Stimulated activated CD4-positive, alpha-beta T cell treated with anti-CD3 and anti-CD28 coated beads, Interleukin-12 subunit alpha, Interleukin-12 subunit beta, amount 100 ng/mL, for 48 hours (primary cell): ENCODE data around the gene TANGO2.

Experiments used
- DNase-seq, 3 donors: peaks; one replicate each; pipeline ENCODE4 v3.0.0-alpha.2; 2020; ENCODE audit warnings: low read depth in 2 of 3, low spot score in 1 of 3

Gene TANGO2

DNA sequence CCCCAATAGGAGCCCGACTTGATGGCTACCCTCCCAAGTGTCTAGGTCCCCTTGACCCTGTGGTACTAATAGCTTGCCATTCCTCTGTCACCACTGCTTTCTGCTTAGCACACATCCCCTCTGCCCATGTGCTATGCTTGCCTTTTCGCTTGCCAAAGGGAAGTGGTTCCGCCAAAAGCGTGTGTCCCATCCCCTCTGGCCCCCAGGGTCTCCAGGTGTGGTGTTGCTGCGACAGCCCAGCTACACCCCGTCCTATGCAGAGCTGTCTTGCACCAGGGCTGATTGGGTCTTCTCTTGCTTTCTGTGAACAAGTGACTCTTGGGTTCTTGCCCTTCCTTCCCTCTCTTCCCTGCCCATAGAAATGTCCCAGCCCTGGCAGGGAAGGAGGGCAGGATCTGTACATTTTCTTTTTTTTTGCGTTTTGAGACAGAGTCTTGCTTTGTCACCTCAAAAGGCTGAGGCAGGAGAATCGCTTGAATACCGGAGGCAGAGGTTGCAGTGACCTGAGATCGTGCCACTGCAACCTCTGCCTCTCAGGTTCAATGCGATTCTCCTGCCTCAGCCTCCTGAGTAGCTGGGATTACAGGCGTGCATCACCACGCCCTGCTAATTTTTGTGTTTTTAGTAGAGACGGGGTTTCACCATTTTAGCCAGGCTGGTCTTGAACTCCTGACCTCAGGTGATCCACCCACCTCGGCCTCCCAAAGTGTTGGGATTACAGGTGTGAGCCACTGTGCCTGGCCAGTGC is 3.9 kb downstream of the TANGO2 start:
- no peak for DNase-seq

DNA sequence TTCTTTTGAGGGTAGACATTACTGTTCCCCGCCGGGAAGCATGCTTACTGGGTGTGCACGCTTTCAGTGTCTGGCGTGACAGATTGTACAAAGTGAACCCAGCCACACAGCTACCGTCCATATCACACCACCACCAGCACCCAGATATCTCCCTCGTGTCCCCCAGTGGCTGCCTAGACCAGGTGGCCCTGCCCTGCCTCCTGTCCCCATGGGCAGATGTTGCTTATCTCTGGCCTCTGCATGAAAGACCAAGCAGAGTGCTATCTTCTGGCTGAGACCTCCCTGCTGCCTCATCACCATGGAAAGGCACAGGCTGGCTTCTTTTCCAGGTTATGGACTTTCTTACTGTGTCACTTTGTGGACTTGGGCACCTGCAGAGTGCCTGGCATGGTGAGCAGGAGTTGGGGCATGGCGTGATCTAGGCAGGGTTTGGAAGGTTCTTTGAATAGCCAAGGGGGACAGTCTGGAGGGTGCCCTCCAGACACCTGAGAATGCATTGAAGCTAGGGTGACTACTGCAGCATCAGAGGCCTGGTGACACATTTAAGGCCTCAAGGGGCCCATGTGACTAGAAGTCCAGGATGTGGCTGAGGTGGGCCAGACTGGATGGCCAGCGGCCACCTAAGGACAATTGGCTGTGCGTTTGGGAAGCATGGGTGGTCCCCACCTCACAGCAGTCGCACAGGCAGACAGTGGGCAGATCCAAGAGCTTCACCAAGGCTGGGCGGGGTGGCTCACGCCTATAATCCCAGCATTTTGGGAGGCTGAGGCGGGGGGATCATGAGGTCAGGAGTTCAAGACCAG is 4.7 kb downstream of the TANGO2 start:
- DNase-seq: no peak

DNA sequence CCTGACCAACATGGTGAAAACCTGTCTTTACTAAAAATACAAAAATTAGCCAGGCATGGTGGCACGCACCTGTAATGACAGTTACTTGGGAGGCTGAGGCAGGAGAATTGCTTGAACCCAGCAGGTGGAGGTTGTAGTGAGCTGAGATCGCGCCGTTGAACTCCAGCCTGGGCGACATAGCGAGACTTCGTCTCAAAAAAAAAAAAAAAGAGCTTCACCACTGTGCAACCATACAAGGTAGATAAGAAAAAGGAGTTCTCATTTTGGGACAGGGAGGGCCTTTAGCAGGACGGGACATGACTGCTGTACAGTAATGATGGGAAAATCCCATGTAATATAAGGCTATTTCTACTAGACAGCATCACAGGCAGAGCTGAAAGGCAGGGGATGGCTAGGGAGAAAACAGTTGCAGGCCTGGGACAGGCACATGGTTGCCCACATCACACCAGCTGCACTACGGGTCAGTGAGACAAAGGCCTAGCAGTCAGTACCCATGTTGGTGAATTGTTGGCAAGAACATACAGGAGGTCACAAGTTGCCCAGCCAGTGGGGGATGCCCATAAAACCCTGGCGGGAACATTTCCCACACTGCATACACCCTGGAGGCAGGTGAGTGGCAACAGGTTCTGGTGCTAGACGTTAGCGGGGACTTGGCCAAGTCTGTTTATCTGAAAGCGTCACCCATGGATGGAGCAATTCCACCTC is 5.4 kb downstream of the TANGO2 start:
- DNase-seq: no peak

DNA sequence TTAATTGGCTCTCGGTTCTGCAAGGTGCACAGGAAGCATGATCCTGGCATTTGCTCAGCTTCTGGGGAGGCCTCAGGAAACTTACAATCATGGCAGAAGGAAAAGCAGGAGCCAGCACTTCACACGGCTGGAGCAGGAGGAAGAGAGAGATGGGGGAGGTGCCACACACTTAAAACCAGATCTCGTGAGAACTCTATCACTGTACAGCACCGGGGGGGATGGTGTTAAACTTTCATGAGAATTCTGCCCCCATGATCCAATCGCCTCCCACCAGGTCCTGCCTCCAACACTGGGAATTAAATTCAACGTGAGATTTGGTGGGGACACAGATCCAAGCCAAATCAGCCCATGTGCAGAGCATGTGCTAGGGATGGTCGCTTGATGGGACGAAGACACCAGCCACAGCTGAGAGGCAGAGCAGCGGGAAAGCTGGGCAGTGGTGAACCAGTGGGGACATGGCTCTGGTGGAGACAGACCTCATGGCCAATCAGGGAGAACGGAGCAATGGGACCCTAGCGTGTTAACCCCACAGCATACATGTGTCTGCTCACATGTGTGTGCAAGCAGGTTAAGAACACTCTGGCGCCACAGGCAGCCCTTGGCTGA is 6.2 kb downstream of the TANGO2 start:
- no peak for DNase-seq

DNA sequence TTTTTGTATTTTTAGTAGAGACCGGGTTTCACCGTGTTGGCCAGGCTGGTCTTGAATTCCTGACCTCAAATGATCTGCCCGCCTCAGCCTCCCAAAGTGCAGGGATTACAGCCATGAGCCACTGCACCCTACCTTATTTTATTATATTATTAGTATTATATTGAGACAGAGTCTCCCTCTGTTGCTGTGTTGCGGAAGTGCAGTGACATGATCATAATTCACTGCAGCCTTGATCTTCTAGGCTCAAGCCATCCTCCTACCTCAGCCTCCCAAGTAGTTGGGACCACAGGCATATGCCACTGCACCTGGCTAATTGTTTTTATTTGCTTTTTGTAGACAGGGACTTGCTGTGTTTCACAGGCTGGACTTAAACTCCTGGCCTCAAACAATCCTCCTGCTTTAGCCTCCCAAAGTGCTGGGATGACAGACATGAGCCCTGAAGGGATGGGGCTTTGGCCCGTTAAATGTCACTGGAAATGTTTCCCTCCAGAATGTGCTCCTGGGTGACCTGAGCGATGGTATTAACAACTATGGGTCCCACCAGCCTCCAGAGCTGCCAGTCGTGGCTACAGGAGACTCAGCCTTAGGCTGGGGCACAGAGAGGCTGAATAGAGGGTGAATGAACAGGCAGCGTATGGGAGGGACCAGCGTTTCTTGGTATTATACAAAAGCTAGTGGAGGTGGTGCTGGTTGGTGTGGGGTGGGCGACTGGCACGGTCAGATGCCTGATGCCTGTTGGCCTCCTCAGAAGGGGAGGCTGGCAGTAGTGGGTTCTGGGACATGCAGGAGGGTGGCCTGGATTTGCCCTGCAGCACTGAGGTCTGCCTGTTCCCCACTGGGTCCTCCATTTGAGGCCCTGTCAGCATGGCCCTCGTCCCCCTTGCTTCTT is 7.3 kb downstream of the TANGO2 start:
- DNase-seq: no peak

DNA sequence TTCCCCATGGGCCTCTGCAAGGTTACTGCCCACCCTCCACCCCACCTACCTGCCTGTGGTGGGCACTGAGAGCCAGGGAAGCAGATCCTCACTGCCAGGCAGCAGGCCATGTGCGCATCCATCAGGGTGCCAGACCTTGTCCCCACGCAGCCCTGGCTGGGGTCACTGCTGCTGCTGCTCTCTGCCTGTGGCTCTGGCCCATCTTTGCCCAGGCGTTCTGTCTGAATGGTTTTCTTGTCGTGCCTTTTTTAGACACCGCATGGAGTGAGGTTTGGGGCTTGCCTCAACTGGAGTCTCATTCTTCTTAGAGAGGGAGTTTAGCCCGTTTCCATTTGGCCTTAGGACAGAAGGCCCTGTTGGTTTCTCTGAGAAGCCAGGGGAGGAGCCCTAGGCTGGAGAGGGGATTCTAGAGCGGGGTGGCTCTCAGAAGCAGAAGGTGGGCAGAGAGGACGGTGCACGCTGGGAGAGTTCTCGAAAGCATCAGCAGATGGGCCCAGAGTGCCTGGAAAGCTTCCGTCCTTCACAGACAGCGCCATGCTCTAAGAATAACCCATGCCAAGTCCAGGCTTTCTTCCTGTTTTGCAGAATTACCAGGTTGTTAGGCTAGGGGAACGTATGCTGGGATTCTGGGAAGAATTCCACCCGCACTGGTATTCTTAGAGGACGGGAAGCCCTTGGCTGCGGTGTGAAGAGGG is 8.1 kb downstream of the TANGO2 start:
- no peak for DNase-seq

DNA sequence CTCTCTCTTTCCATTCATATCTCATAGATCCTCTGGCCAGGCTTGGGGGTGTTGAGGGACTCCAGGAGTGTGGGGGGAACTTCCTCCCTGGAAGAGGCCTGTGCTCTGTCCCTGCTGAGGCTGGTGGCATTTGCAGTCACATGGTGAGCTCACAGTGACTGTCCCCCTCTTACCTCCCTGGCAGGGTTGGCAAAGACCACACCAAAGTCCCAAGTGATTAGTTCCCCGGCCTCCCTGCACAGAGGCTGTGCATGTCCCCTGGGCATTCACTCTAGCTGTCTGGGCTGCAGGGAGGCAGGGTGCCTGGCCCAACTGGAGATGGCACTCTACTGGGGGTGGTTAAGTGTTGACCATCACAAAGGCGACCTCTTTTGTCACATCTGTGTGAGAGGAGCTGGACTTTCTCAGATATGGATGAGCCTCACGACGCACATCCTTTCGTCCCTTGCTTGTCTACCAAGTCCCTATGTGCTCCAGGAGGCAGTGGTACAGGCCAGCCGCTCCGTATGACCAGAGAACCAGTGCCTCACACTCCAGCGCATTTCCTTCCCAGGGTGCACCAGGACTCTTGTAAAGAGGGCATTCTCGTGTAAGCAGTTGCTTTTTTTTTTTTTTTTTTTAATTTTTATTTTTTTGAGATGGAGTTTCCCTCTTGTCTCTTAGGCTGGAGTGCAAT is 8.8 kb downstream of the TANGO2 start:
- DNase-seq: no peak

DNA sequence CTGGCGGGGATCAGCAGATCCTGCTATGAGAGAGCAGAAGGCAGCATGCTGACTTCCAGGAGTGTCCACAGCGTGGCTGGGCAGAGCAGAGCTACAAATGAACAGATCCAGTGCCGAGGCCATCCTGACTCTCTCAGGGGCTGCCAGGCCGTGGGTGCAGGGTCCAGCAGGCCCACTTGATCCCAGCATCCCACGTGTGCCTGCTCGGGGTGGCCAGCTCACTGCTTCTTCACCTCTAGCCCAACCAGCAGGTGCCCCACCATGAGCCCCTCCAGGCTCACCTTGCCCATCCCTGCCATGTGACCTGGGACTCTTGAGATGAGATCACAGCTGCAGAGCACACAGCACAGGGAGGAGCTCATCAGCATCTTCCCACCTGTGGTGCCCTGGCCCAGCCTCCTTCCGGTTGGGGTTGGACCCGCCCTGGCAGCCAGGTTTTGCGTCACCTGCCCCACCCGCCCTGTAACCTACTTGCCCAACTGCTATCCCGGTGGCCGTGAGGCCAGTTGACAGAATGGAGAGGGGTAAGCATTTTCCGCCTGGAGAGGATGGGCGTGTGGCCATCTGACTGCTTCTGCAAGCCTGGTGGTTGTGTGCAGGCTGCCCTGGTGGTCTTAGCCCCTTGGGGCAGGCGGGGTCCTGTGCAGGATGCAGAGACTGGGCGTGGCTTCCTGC is 11.0 kb downstream of the TANGO2 start:
- no peak for DNase-seq

DNA sequence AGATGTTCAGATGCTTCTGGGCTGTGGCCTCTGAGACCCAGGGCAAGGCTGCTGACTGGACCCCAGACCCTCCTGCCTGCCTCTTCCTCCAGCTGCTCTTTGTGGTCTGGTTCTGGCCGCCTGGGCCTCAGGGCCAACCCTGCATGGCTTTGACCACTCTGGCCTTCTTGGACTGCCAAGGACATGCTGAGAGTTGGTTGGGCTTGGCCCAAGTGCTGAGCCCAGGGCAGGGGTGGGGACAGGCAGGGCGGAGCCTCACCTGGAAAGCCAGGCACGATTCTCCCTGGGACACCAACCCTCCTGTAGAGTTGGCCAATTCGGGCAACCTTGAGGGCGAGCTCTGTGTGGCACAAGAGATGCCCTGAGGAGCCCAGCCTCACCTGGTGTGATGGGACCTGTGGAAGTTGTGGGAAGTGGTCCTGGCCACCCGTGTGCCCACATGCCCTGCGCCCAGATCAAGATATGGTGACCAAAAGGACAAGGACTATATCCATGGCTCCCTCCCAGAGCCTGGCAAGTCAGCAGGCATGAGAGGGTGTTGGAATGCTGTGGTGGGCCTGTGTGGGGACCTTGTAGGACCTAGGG is 11.6 kb downstream of the TANGO2 start:
- no peak for DNase-seq

DNA sequence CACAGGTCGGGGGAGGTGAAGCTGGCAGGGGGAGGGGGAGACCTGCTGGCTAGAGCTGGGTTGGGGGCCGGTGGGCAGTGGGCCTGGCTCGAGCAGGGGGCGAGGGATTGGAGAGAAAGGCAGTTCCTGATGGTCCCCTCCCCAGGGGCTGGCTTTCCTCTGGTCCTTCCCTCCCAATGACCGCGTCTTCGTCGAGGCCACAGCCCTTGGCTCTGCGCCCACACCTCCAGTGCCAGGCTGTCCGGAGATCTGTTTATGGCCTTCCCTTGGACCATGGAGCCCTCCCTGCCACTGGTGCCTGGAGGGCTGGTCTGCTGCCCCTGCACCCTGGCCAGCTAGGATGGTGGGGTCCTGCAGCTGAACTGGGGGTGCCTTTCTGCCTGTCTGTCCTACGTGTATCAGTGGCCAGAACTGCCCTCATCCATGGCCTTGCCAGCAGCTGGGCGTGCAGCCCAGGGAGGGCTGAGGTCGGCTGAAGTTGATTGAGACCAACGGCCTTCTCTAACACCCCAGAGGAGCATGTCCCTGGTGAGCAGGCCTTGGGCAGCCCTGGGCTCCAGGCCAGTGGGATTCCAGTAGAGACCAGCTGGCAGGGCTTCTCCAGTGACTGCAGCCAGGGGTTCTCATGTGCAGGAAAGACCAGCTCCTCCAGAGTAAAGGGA is 12.3 kb downstream of the TANGO2 start:
- no peak for DNase-seq

DNA sequence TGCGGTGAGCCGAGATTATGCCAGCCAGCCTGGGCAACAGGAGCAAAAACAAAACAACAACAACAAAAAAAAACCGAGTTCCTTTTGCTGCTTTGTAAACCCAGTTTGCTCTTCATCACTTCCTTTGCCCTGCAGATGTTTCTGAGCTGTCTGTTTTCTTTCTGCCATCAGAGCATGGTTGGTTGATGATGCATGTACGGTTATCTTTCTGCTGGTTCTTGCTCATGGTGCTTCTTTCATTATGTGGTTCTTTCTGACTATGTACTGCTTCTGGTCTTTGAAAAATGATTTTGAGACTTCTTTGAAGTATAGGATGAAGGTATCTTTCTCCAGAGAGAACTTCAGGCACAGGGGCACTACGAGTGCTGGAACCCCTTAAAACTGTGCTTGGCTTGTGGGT is 13.2 kb downstream of the TANGO2 start:
- no peak for DNase-seq

DNA sequence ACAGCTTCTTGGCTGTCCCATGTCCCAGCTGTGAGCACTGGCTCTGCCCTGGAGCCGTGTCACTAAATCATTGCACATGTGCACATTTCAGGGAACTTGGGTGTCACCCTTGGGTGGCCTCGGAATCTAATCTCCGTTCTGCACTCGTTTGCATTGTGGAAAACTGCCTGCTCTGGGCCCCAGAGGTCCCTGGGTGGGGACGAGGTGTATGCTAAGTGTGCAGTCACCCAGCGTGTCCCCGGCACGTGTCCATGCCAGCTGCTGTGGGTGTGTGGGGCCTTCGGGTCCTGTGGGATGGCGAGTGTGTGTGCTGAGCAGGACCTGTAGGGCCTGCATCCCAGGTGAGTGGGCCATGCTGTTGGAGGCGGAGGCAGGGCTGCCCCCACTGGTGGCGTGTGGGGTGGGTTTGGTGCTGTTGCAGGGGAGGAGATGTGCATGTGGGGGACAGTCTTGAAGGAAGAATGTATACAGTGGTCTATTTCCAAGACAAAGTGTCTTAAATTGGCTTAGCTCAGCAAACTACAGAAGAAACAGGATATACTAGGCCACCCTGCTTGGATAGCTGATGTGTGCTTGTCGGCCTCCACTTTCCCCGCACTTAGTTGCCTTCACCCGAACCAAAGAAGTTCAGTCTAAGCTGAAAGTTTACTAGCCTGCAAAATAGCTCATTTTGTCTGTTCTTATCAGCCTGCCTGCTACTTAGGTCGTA is 14.6 kb downstream of the TANGO2 start:
- DNase-seq: no peak

DNA sequence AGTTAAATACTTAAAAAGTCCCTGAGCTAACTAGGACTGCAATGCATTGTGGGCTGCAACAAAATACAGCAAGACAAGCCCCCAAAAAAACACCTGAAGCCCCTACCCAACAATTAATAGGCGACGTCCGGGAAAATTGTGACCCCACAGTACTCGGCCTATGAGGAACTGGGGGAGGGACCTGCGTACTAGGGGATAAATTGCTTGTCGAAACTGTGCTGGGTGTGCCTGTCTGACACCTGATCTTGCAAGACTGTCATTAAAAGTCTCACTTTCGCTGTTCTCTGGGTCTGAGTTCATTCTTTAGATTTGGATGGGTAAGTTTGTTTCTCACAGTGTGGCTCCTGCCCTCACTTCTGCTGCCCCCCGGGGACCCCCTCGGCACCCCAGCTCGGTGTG is 15.2 kb downstream of the TANGO2 start:
- DNase-seq: no peak

DNA sequence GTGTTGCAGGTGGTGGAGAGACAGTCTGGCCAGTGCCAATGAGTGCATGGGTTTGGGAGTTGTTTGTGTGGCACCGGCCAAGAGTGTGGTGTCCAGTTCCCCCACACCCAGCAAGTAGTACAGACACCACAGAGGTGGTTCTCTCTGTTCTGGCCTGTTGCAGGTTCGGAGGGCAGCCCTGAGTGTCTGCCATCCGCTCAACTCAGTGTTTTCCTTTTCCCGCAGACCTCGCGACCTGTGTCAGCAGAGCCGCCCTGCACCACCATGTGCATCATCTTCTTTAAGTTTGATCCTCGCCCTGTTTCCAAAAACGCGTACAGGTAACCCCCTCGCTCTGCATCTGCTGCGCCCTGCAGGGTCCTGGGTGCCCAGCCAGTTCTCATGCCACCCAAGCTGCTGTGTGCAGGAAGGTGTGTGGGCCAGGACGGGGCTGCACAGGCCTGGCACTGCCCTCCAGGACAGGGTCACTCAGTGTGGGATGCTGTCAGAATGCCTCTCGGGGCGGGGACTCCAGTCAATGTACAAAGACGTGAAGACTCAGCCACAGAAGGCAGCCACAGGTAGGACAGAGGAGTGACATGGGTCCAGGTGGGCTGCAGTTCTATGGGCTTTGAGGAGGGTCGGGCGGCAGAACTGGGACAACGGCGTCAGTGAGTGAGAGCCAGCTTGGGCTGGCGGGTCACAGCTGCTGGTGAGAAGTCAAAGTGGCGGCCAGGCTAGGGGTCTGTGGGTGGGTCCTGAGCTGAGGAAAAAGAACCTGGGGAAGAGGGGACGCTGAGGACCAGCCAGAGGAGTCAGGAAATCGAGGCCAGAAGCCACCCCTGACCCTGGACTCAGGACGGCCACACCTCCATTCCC is 15.9 kb downstream of the TANGO2 start:
- DNase-seq: no peak

DNA sequence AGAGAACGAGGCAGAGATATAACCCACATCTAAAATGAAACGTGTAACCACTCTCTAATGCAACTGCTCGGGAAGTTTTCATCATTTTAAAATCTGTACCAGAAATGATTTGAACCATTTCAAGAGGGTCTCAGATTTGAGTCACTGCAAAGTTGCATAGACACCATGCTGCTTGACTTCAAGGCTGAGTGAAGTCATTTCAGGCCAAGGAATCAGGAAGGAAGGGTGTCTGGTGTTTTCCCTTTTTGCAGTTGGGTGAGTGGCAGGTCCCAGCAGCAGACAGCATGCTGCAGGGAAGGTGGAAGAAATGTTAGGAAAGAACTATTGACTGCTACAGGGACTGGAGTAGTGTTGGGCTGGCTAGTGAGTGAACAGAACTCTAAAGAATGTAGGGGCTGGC is 16.5 kb downstream of the TANGO2 start:
- DNase-seq: no peak

DNA sequence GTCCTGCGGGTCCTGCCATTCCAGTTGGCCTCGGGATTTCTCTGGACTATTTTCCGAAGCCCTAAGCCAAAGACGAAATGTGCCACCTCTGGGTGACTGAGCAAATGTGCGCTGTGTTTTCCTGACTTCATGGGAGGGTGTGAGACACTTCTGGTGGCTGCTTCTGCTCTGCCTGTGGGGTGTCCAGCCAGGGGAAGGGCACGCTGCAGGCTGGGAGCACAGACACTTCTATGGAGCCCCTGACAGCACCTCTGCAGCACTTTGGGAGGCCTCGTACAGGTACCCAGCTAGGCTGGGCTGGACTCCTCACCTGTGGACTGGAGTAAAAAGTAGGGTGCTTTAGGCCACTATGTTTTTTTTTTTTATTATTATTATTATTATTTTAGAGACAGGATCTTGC is 17.7 kb downstream of the TANGO2 start:
- DNase-seq: no peak
